Astrocyte (in vitro differentiated cells and primary cell): ENCODE measurements around the gene UBLCP1.

ENCODE experiments used
- CTCF ChIP-seq: IDR thresholded peaks from 2 replicates; pipeline ENCODE4 v1.5.1; 2011; ENCODE audit warnings: low read depth, mild to moderate bottlenecking, inconsistent platforms, low read length, moderate library complexity; ENCODE audit not compliant: insufficient read depth
- EZH2 ChIP-seq: IDR thresholded peaks from 2 replicates; pipeline ENCODE4 v1.6.1; 2012; ENCODE audit warnings: mild to moderate bottlenecking, low read length, inconsistent platforms; ENCODE audit not compliant: insufficient read depth

- TF ChIP-seq EZH2 (no peak), CTCF (peak; percentile 81)
These were observed 53.7 kb downstream of the UBLCP1 start for GRCh38 chr5:159316519-159317383.
